ENCODE measurements around the gene KIAA1191.

The KIAA1191 gene

GRCh38 chr5:176384366-176384930, 22.9 kb upstream of the KIAA1191 start:
- TF ChIP-seq CTCF (IDR thresholded peaks at IDR 0.05; ENCODE audit: low read depth, low read length): no peak
- DNase-seq (ENCODE audit: low read depth, low spot score): no peak
- in situ Hi-C loops (cut with HindIII; ENCODE audit: low sequenced_read_pairs): no loop called here
- H3K4me3 ChIP-seq (ENCODE audit: low read depth, low read length): no peak overlapping the region

- H3K4me3 ChIP-seq (ENCODE audit: low read depth, low read length): no peak overlapping the region
- no peak for TF ChIP-seq CTCF (IDR thresholded peaks at IDR 0.05; ENCODE audit: low read depth, low read length)
- no peak for DNase-seq (ENCODE audit: low read depth, low spot score)
- in situ Hi-C loops (cut with HindIII; ENCODE audit: low sequenced_read_pairs): no loop called here
Observed at GRCh38 chr5:176383961-176384360, 22.4 kb upstream of the KIAA1191 start.

- DNase-seq (ENCODE audit: low read depth, low spot score): no peak
- TF ChIP-seq CTCF (IDR thresholded peaks at IDR 0.05; ENCODE audit: low read depth, low read length): no peak
- H3K4me3 ChIP-seq (ENCODE audit: low read depth, low read length): no peak overlapping the region
- in situ Hi-C loops (cut with HindIII; ENCODE audit: low sequenced_read_pairs): no loop called here
Observed at GRCh38 chr5:176383248-176383905, 21.8 kb upstream of the KIAA1191 start.

- H3K4me3 ChIP-seq (ENCODE audit: low read depth, low read length): no peak overlapping the region
- TF ChIP-seq CTCF (IDR thresholded peaks at IDR 0.05; ENCODE audit: low read depth, low read length): no peak
- in situ Hi-C loops (cut with HindIII; ENCODE audit: low sequenced_read_pairs): no loop called here
- no peak for DNase-seq (ENCODE audit: low read depth, low spot score)
Observed at GRCh38 chr5:176382721-176383120, 21.2 kb upstream of the KIAA1191 start.

GRCh38 chr5:176381979-176382378, 20.4 kb upstream of the KIAA1191 start:
- no peak overlapping the region for H3K4me3 ChIP-seq (ENCODE audit: low read depth, low read length)
- TF ChIP-seq CTCF (IDR thresholded peaks at IDR 0.05; ENCODE audit: low read depth, low read length): no peak
- in situ Hi-C loops (cut with HindIII; ENCODE audit: low sequenced_read_pairs): no loop called here
- DNase-seq (ENCODE audit: low read depth, low spot score): no peak

GRCh38 chr5:176381423-176381822, 19.9 kb upstream of the KIAA1191 start:
- no peak for TF ChIP-seq CTCF (IDR thresholded peaks at IDR 0.05; ENCODE audit: low read depth, low read length)
- in situ Hi-C loops (cut with HindIII; ENCODE audit: low sequenced_read_pairs): no loop called here
- no peak overlapping the region for H3K4me3 ChIP-seq (ENCODE audit: low read depth, low read length)
- DNase-seq (ENCODE audit: low read depth, low spot score): no peak
